HG03439 (cell line): ENCODE measurements around the gene CARMIL3.

Source experiments
- ATAC-seq: cut with Tn5 transposase; IDR thresholded peaks from one replicate; pipeline ENCODE4 v1.9.1; 2021; ENCODE audit warnings: mild to moderate bottlenecking, moderate library complexity; ENCODE audit not compliant: unreplicated experiment

CARMIL3 gene

GRCh38 chr14:24075485-24076301, 23.9 kb downstream of the CARMIL3 start:
- ATAC-seq: no peak

- ATAC-seq: no peak
These were observed 24.4 kb downstream of the CARMIL3 start for GRCh38 chr14:24076302-24076601.

GRCh38 chr14:24077086-24077485, 25.3 kb downstream of the CARMIL3 start:
- no peak for ATAC-seq

GRCh38 chr14:24078146-24078545, 26.3 kb downstream of the CARMIL3 start:
- ATAC-seq: no peak

- ATAC-seq: no peak
These were observed 27.8 kb downstream of the CARMIL3 start for GRCh38 chr14:24079491-24080141.

GRCh38 chr14:24080142-24080530, 28.3 kb downstream of the CARMIL3 start:
- ATAC-seq: no peak

- ATAC-seq: peak; percentile 84
These were observed 29.3 kb downstream of the CARMIL3 start for GRCh38 chr14:24080888-24081738.

GRCh38 chr14:24081739-24082211, 30.0 kb downstream of the CARMIL3 start:
- no peak for ATAC-seq

GRCh38 chr14:24082411-24083080, 30.7 kb downstream of the CARMIL3 start:
- ATAC-seq: no peak

- no peak for ATAC-seq
These were observed 31.7 kb downstream of the CARMIL3 start for GRCh38 chr14:24083462-24083861.

- no peak for ATAC-seq
These were observed 32.6 kb downstream of the CARMIL3 start for GRCh38 chr14:24084440-24084839.

- no peak for ATAC-seq
These were observed 33.4 kb downstream of the CARMIL3 start for GRCh38 chr14:24085215-24085614.

GRCh38 chr14:24086193-24086955, 34.6 kb downstream of the CARMIL3 start:
- ATAC-seq: no peak

GRCh38 chr14:24087004-24087403, 35.2 kb downstream of the CARMIL3 start:
- no peak for ATAC-seq

- ATAC-seq: no peak
These were observed 36.3 kb downstream of the CARMIL3 start for GRCh38 chr14:24088095-24088494.

GRCh38 chr14:24089890-24090289, 38.1 kb downstream of the CARMIL3 start:
- ATAC-seq: no peak

GRCh38 chr14:24092110-24092504, 40.3 kb downstream of the CARMIL3 start:
- ATAC-seq: no peak

- no peak for ATAC-seq
These were observed 40.8 kb downstream of the CARMIL3 start for GRCh38 chr14:24092505-24093206.

GRCh38 chr14:24093207-24093900, 41.5 kb downstream of the CARMIL3 start:
- ATAC-seq: no peak
